Measurements from ENCODE around the gene SLC28A3. TPM values are rescaled to one million over a fixed set of nuclear protein-coding genes. Genes with fewer than 3 reads are reported as not detected.
"Not testable (repeated sequence)": the region's sequence is repeated elsewhere in the genome, so short reads cannot be mapped to it uniquely, and the experiment has no call there.

The SLC28A3 gene
- total RNA-seq, 4 donors from 2014 or later = 0.04 to 0.49 TPM; not detected in 2

DNA sequence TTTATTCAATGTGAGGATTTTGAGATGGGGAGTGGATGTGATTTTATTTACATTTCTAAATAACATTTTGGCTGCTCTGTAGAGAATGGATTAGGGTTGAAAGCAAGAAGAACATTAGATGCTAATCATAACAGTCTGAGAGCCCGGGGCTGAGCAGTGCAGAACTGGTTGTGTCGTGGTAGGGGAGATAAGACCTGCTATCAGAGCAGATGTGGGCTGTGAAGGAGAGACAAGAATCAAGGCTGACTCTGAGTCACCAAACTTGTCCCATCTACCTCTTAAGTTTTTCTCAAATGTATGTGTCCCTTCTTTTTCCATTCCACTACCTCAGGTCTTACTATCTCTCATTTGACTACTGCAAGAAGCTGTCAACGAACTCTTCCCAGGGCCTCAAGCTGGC lies 35.4 kb upstream of the SLC28A3 start:
- 46 to 81% methylated on average over 3 of the region's 3 CpGs for WGBS, 2 donors (ENCODE audit: low coverage in 1 of 2)
- H3K27ac ChIP-seq = no peak overlapping the region
- TF ChIP-seq EP300 (IDR thresholded peaks at IDR 0.05) (no peak), POLR2AphosphoS5 (IDR thresholded peaks at IDR 0.05) (no peak), POLR2A (IDR thresholded peaks at IDR 0.05) (no peak)
- TF ChIP-seq, protein P1, sequence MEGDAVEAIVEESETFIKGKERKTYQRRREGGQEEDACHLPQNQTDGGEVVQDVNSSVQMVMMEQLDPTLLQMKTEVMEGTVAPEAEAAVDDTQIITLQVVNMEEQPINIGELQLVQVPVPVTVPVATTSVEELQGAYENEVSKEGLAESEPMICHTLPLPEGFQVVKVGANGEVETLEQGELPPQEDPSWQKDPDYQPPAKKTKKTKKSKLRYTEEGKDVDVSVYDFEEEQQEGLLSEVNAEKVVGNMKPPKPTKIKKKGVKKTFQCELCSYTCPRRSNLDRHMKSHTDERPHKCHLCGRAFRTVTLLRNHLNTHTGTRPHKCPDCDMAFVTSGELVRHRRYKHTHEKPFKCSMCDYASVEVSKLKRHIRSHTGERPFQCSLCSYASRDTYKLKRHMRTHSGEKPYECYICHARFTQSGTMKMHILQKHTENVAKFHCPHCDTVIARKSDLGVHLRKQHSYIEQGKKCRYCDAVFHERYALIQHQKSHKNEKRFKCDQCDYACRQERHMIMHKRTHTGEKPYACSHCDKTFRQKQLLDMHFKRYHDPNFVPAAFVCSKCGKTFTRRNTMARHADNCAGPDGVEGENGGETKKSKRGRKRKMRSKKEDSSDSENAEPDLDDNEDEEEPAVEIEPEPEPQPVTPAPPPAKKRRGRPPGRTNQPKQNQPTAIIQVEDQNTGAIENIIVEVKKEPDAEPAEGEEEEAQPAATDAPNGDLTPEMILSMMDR (IDR thresholded peaks at IDR 0.05) = no peak
- no peaks in the 10 kb centered on the region for H3K27me3 ChIP-seq
- peaks cover 0 to 3% (median 0%) of the 10 kb centered on the region in 3 donors for H3K4me1 ChIP-seq
- ATAC-seq = no peak
- H3K36me3 ChIP-seq = no peaks in the 10 kb centered on the region
- H3K4me3 ChIP-seq = no peak overlapping the region
- no peaks in the 10 kb centered on the region for H3K9me3 ChIP-seq

DNA sequence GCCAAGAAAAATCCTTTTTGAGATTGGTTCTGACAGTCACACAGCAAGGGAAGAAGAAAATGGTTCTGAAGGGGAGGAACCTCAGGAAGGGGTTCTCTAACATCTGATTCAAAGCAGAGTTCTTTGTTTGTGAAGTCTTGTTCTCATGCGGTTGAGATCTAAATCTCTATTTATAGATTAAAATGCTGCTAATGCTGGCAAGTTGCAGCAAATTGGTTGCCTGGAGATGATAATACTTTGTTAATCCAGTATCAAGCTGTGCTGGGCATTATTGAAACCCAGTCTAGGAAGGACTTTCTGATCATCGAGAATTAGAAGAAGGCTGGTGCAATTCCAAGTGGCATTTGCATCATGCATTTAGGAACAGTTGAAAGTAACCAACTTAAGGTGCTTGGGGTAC lies 34.0 kb upstream of the SLC28A3 start:
- TF ChIP-seq POLR2A (IDR thresholded peaks at IDR 0.05) = no peak
- TF ChIP-seq POLR2AphosphoS5 (IDR thresholded peaks at IDR 0.05) = no peak
- TF ChIP-seq, protein P1 (IDR thresholded peaks at IDR 0.05) = no peak
- no peak for TF ChIP-seq EP300 (IDR thresholded peaks at IDR 0.05)
- Histone ChIP-seq H3K4me1 (peaks cover 0 to 3% (median 0%) of the 10 kb centered on the region in 3 donors), H3K36me3 (no peaks in the 10 kb centered on the region), H3K4me3 (no peak overlapping the region), H3K27ac (no peak overlapping the region), H3K9me3 (no peaks in the 10 kb centered on the region), H3K27me3 (no peaks in the 10 kb centered on the region)
- 58 to 75% methylated on average over 2 of the region's 2 CpGs for WGBS, 2 donors (ENCODE audit: low coverage in 1 of 2)
- no peak for ATAC-seq

DNA sequence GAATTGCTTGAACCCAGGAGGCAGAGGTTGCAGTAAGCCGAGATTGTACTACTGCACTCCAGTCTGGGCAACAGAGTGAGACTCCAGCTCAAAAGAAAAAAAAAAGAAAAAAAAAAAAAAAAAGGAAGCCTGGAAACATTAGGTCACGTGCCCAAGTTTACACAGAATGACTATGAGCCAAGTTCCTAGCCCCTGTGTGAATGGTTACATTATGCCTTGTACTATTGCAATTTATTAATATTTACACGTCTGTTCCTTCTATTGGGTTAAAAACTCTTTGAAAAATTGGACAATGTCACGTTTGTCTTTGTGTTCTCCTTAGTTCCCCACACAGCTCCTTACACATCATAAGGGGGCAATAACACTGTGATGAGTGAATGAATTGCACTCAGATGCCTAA lies 33.5 kb upstream of the SLC28A3 start:
- Histone ChIP-seq H3K4me1 (peaks cover 0 to 3% (median 0%) of the 10 kb centered on the region in 3 donors), H3K36me3 (no peaks in the 10 kb centered on the region), H3K9me3 (no peaks in the 10 kb centered on the region), H3K27ac (no peak overlapping the region), H3K4me3 (no peak overlapping the region), H3K27me3 (no peaks in the 10 kb centered on the region)
- 38 to 42% methylated on average over 4 of the region's 4 CpGs for WGBS, 2 donors (ENCODE audit: low coverage in 1 of 2)
- no peak for ATAC-seq
- no peak for TF ChIP-seq EP300 (IDR thresholded peaks at IDR 0.05)
- TF ChIP-seq POLR2AphosphoS5 (IDR thresholded peaks at IDR 0.05) = no peak
- no peak for TF ChIP-seq POLR2A (IDR thresholded peaks at IDR 0.05)
- TF ChIP-seq, protein P1 (IDR thresholded peaks at IDR 0.05) = no peak

DNA sequence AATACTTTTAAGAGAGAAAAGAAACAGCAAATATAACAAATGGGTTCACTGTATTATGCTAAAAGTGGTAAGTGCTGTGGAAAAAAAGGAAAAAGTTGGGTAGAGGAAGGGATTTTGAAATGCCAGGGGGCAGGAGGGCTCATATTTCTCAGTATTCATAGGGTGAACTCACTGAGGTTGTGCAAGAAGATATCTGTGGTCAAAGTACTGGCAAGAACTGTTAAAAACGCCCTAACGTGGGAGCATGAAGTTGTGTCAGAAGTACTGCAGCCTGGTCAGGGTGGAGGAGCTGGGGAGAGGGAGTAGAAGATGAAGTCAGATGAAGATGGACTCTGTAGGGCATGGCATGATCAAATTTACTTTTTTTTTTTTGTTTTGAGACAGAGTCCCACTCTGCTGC lies 31.2 kb upstream of the SLC28A3 start:
- TF ChIP-seq EP300 (IDR thresholded peaks at IDR 0.05) (no peak), POLR2AphosphoS5 (IDR thresholded peaks at IDR 0.05) (no peak), POLR2A (IDR thresholded peaks at IDR 0.05) (no peak)
- TF ChIP-seq, protein P1 (IDR thresholded peaks at IDR 0.05) = no peak
- peaks cover 0 to 3% (median 0%) of the 10 kb centered on the region in 3 donors for H3K4me1 ChIP-seq
- no peaks in the 10 kb centered on the region for H3K36me3 ChIP-seq
- peak; percentile 77 for ATAC-seq
- no peak overlapping the region for H3K4me3 ChIP-seq
- no peaks in the 10 kb centered on the region for H3K27me3 ChIP-seq
- WGBS, 2 donors (ENCODE audit: low coverage in 1 of 2) = 37 to 49% methylated on average over 2 of the region's 2 CpGs
- no peak overlapping the region for H3K27ac ChIP-seq
- no peaks in the 10 kb centered on the region for H3K9me3 ChIP-seq

DNA sequence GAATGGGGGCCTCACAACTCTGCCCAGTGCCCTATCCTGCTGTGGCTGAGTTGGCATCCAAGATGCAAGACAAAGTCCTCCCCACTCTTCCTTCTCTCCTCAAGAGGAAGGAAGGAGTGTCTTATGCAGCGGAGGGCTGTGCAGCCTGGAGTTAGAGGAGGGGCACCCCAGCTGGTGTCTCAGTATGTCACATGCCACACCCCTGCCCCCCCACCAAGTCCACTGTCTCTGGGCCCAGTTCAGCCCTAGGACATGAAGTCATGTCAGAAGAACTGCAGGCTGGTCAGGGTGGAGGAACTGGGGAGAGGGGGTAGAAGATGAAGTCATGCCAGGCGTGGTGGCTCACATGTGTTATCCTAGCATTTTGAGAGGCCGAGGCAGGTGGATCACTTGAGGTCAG lies 28.0 kb upstream of the SLC28A3 start:
- Histone ChIP-seq H3K9me3 (no peaks in the 10 kb centered on the region), H3K27ac (no peak overlapping the region), H3K36me3 (no peaks in the 10 kb centered on the region), H3K4me3 (no peak overlapping the region), H3K4me1 (no peaks in the 10 kb centered on the region), H3K27me3 (no peaks in the 10 kb centered on the region)
- 83 to 100% methylated on average over 2 of the region's 3 CpGs for WGBS, 2 donors (ENCODE audit: low coverage in 1 of 2)
- no peak for ATAC-seq
- TF ChIP-seq POLR2AphosphoS5 (IDR thresholded peaks at IDR 0.05) (no peak), EP300 (IDR thresholded peaks at IDR 0.05) (no peak), POLR2A (IDR thresholded peaks at IDR 0.05) (no peak)
- TF ChIP-seq, protein P1 (IDR thresholded peaks at IDR 0.05) = no peak

DNA sequence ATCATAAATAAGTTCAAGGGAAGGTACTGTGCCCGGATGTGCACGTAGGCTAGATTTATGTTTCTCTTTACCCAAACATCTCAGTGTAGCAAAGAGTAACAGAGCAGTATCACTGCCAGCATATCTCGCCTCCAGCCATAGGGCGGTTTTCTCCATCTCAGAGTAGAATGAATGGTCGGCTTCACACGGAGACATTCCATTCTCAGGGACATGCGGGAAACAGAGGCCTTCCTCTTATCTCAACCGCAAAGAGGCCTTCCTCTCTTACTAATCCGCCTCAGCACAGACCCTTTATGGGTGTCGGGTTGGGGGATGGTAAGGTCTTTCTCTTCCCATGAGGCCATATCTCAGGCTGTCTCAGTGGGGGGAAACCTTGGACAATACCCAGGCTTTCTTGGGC lies 27.2 kb upstream of the SLC28A3 start:
- not testable (repeated sequence) for H3K27ac ChIP-seq, H3K9me3 ChIP-seq, H3K36me3 ChIP-seq, H3K27me3 ChIP-seq, H3K4me1 ChIP-seq, H3K4me3 ChIP-seq, ATAC-seq
- 40 to 71% methylated on average over 3 to 8 of the region's 10 CpGs for WGBS, 2 donors (ENCODE audit: low coverage in 1 of 2)

Measured in gastroesophageal sphincter (tissue), 4 donors.